Endothelial cell (in vitro differentiated cells): ENCODE data around the gene C3orf33. TPM values are rescaled to one million over a fixed set of nuclear protein-coding genes. Genes with fewer than 3 reads are reported as not detected.

Experiments
- DNase-seq: peaks from one replicate; pipeline ENCODE4 v3.0.0; 2021; ENCODE audit warnings: low spot score
- H3K27ac Mint-ChIP-seq: one replicate; pipeline ENCODE4 v1.8.0; 2021; ENCODE audit warnings: mixed read lengths, inconsistent platforms; ENCODE audit not compliant: unreplicated experiment
- H3K27me3 Mint-ChIP-seq: one replicate; pipeline ENCODE4 v1.8.0; 2021; ENCODE audit warnings: mild to moderate bottlenecking, moderate library complexity, mixed read lengths, inconsistent platforms; ENCODE audit not compliant: unreplicated experiment
- H3K36me3 Mint-ChIP-seq: one replicate; pipeline ENCODE4 v1.8.0; 2021; ENCODE audit warnings: mild to moderate bottlenecking, low read depth, mixed read lengths, inconsistent platforms; ENCODE audit not compliant: unreplicated experiment
- H3K4me1 Mint-ChIP-seq: one replicate; pipeline ENCODE4 v1.8.0; 2021; ENCODE audit warnings: mild to moderate bottlenecking, mixed read lengths, inconsistent platforms; ENCODE audit not compliant: unreplicated experiment
- H3K4me3 Mint-ChIP-seq: one replicate; pipeline ENCODE4 v1.8.0; 2021; ENCODE audit warnings: mild to moderate bottlenecking, mixed read lengths, inconsistent platforms; ENCODE audit not compliant: unreplicated experiment
- H3K9me3 Mint-ChIP-seq: one replicate; pipeline ENCODE4 v1.8.0; 2021; ENCODE audit warnings: mixed read lengths, inconsistent platforms; ENCODE audit not compliant: unreplicated experiment
- CTCF ChIP-seq: fragments of 200-600 bp; sonication (generic); IDR thresholded peaks from one replicate; pipeline ENCODE4 v1.5.0; 2021; ENCODE audit warnings: antibody characterized with exemption; ENCODE audit not compliant: unreplicated experiment
- total RNA-seq: library from RNA; stranded (reverse); fragmentation: NEBNext Ultra II Directional; extraction: Animal tissue kit (Norgen Biotek cat#: 25700); gene quantifications from one replicate; pipeline ENCODE4 v1.2.1, GENCODE V29; 2021; ENCODE audit not compliant: unreplicated experiment

The C3orf33 gene
- total RNA-seq, 1 donor from 2014 or later = 1.1 TPM

- H3K36me3 Mint-ChIP-seq = no peaks in the 10 kb centered on the region
- H3K27ac Mint-ChIP-seq = no peak overlapping the region
- no peaks in the 10 kb centered on the region for H3K27me3 Mint-ChIP-seq
- DNase-seq = no peak
- no peaks in the 10 kb centered on the region for H3K9me3 Mint-ChIP-seq
- peaks cover 2% of the 10 kb centered on the region for H3K4me1 Mint-ChIP-seq
- H3K4me3 Mint-ChIP-seq = no peak overlapping the region
- TF ChIP-seq CTCF = no peak
These were observed 65.0 kb downstream of the C3orf33 start for GRCh38 chr3:155741101-155741500.

GRCh38 chr3:155739154-155739553, 66.9 kb downstream of the C3orf33 start:
- Mint-ChIP-seq H3K36me3 (no peaks in the 10 kb centered on the region), H3K27me3 (no peaks in the 10 kb centered on the region), H3K4me1 (no peaks in the 10 kb centered on the region), H3K4me3 (no peak overlapping the region), H3K27ac (no peak overlapping the region), H3K9me3 (no peaks in the 10 kb centered on the region)
- TF ChIP-seq CTCF = no peak
- DNase-seq = no peak

- Mint-ChIP-seq H3K9me3 (no peaks in the 10 kb centered on the region), H3K36me3 (no peaks in the 10 kb centered on the region), H3K27me3 (no peaks in the 10 kb centered on the region), H3K4me3 (no peak overlapping the region), H3K4me1 (no peaks in the 10 kb centered on the region), H3K27ac (no peak overlapping the region)
- TF ChIP-seq CTCF = no peak
- no peak for DNase-seq
These were observed 67.5 kb downstream of the C3orf33 start for GRCh38 chr3:155738580-155739076.

- Mint-ChIP-seq H3K4me3 (no peak overlapping the region), H3K27ac (no peak overlapping the region), H3K4me1 (no peaks in the 10 kb centered on the region), H3K27me3 (no peaks in the 10 kb centered on the region), H3K36me3 (no peaks in the 10 kb centered on the region), H3K9me3 (no peaks in the 10 kb centered on the region)
- DNase-seq = no peak
- no peak for TF ChIP-seq CTCF
These were observed 68.1 kb downstream of the C3orf33 start for GRCh38 chr3:155737844-155738460.

GRCh38 chr3:155736381-155736780, 69.7 kb downstream of the C3orf33 start:
- no peaks in the 10 kb centered on the region for H3K36me3 Mint-ChIP-seq
- H3K4me1 Mint-ChIP-seq = no peaks in the 10 kb centered on the region
- no peak for TF ChIP-seq CTCF
- no peak overlapping the region for H3K4me3 Mint-ChIP-seq
- no peaks in the 10 kb centered on the region for H3K27me3 Mint-ChIP-seq
- DNase-seq = no peak
- H3K9me3 Mint-ChIP-seq = no peaks in the 10 kb centered on the region
- no peak overlapping the region for H3K27ac Mint-ChIP-seq
